Measurements from ENCODE around the gene NRL. TPM values are rescaled to one million over a fixed set of nuclear protein-coding genes. Genes with fewer than 3 reads are reported as not detected.

NRL gene
- total RNA-seq, 1 donor from 2014 or later: 0.54 TPM

GRCh38 chr14:24059841-24060388 lies 54.8 kb downstream of the NRL start:
- Histone ChIP-seq H3K4me2 (no peak overlapping the region), H4K20me1 (ENCODE audit: low read depth) (no peaks in the 10 kb centered on the region), H3K4me1 (peaks cover 3% of the 10 kb centered on the region), H3K27ac (no peak overlapping the region), H3K9me3 (ENCODE audit: low read depth) (no peaks in the 10 kb centered on the region), H3K36me3 (no peaks in the 10 kb centered on the region), H3K79me2 (ENCODE audit: low read depth) (no peaks in the 10 kb centered on the region), H3F3A (ENCODE audit: low read depth) (no peaks in the 10 kb centered on the region), H3K4me3 (no peak overlapping the region), H2AFZ (replicated peaks) (no peak overlapping the region), H3K27me3 (no peaks in the 10 kb centered on the region), H3K9ac (no peak overlapping the region)
- H3K27me3 Mint-ChIP-seq (ENCODE audit: insufficient read depth, low read depth): peaks cover 7% of the 10 kb centered on the region
- no peak for DNase-seq (ENCODE audit: low spot score)
- peak overlapping the region; percentile 72 for H3K27ac Mint-ChIP-seq
- TF ChIP-seq EZH2phosphoT487 (IDR thresholded peaks at IDR 0.05): no peak
- TF ChIP-seq EZH2 (IDR thresholded peaks at IDR 0.05): no peak
- TF ChIP-seq, protein P1, sequence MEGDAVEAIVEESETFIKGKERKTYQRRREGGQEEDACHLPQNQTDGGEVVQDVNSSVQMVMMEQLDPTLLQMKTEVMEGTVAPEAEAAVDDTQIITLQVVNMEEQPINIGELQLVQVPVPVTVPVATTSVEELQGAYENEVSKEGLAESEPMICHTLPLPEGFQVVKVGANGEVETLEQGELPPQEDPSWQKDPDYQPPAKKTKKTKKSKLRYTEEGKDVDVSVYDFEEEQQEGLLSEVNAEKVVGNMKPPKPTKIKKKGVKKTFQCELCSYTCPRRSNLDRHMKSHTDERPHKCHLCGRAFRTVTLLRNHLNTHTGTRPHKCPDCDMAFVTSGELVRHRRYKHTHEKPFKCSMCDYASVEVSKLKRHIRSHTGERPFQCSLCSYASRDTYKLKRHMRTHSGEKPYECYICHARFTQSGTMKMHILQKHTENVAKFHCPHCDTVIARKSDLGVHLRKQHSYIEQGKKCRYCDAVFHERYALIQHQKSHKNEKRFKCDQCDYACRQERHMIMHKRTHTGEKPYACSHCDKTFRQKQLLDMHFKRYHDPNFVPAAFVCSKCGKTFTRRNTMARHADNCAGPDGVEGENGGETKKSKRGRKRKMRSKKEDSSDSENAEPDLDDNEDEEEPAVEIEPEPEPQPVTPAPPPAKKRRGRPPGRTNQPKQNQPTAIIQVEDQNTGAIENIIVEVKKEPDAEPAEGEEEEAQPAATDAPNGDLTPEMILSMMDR (IDR thresholded peaks at IDR 0.05): no peak
- H3K4me1 Mint-ChIP-seq: peaks cover 5% of the 10 kb centered on the region
- H3K36me3 Mint-ChIP-seq: no peaks in the 10 kb centered on the region
- no peak overlapping the region for H3K4me3 Mint-ChIP-seq
- H3K9me3 Mint-ChIP-seq: no peaks in the 10 kb centered on the region

DNA sequence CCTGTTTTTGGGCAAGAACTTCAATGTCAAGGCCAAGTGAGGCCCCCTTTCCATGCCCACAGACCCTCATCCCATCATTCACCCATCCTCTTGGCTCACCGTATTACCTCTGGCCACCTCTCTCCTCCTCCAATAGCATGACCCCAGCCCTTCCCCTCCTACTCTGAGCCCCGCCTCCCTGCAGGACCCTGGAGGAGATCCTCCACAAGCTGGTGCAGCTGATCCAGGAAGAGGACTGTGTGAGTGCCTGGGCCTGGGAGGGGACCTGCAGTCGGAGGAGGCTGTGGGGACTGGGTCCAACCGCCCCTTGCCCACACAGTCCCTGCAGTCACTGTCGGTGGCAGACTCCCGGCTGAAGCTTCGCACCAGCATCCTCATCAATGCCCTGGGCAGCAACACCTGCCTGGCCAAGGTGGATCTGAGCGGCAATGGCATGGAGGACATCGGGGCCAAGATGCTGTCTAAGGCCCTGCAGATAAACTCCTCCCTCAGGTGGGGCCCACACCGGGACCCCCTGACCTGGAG lies 55.7 kb downstream of the NRL start:
- H3K9me3 Mint-ChIP-seq: no peaks in the 10 kb centered on the region
- Histone ChIP-seq H4K20me1 (ENCODE audit: low read depth) (no peaks in the 10 kb centered on the region), H3F3A (ENCODE audit: low read depth) (no peaks in the 10 kb centered on the region), H3K27ac (no peak overlapping the region), H3K9me3 (ENCODE audit: low read depth) (no peaks in the 10 kb centered on the region), H3K79me2 (ENCODE audit: low read depth) (no peaks in the 10 kb centered on the region), H3K4me1 (peaks cover 3% of the 10 kb centered on the region), H2AFZ (replicated peaks) (no peak overlapping the region), H3K4me2 (no peak overlapping the region), H3K9ac (no peak overlapping the region), H3K4me3 (no peak overlapping the region), H3K27me3 (no peaks in the 10 kb centered on the region), H3K36me3 (no peaks in the 10 kb centered on the region)
- DNase-seq (ENCODE audit: low spot score): no peak
- H3K36me3 Mint-ChIP-seq: no peaks in the 10 kb centered on the region
- H3K4me1 Mint-ChIP-seq: peaks cover 5% of the 10 kb centered on the region
- TF ChIP-seq EZH2phosphoT487 (IDR thresholded peaks at IDR 0.05) (no peak), EZH2 (IDR thresholded peaks at IDR 0.05) (no peak)
- TF ChIP-seq, protein P1 (IDR thresholded peaks at IDR 0.05): no peak
- no peak overlapping the region for H3K27ac Mint-ChIP-seq
- H3K4me3 Mint-ChIP-seq: no peak overlapping the region
- peaks cover 5% of the 10 kb centered on the region for H3K27me3 Mint-ChIP-seq (ENCODE audit: insufficient read depth, low read depth)

- peak overlapping the region; percentile 89 for H3K27ac Mint-ChIP-seq
Measured at GRCh38 chr14:24058260-24058950, 56.3 kb downstream of the NRL start.

More at GRCh38 chr14:24058260-24058950, 56.3 kb downstream of the NRL start:
- H4K20me1 ChIP-seq (ENCODE audit: low read depth): no peaks in the 10 kb centered on the region
- Mint-ChIP-seq H3K4me1 (peaks cover 5% of the 10 kb centered on the region), H3K4me3 (peak overlapping the region; percentile 39), H3K9me3 (no peaks in the 10 kb centered on the region), H3K36me3 (no peaks in the 10 kb centered on the region), H3K27me3 (ENCODE audit: insufficient read depth, low read depth) (peaks cover 5% of the 10 kb centered on the region)
- no peaks in the 10 kb centered on the region for H3K9me3 ChIP-seq (ENCODE audit: low read depth)
- no peaks in the 10 kb centered on the region for H3K36me3 ChIP-seq
- no peaks in the 10 kb centered on the region for H3K27me3 ChIP-seq
- TF ChIP-seq, protein P1 (IDR thresholded peaks at IDR 0.05): peak; percentile 71
- TF ChIP-seq EZH2phosphoT487 (IDR thresholded peaks at IDR 0.05): no peak
- TF ChIP-seq EZH2 (IDR thresholded peaks at IDR 0.05): no peak
- no peaks in the 10 kb centered on the region for H3F3A ChIP-seq (ENCODE audit: low read depth)
- H3K4me3 ChIP-seq: no peak overlapping the region
- peaks cover 3% of the 10 kb centered on the region for H3K4me1 ChIP-seq
- no peak overlapping the region for H2AFZ ChIP-seq (replicated peaks)
- no peaks in the 10 kb centered on the region for H3K79me2 ChIP-seq (ENCODE audit: low read depth)
- peak; percentile 78 for DNase-seq (ENCODE audit: low spot score)
- H3K9ac ChIP-seq: no peak overlapping the region
- no peak overlapping the region for H3K27ac ChIP-seq
- no peak overlapping the region for H3K4me2 ChIP-seq
